ENCODE data around the gene CHRNA10. TPM values are rescaled to one million over a fixed set of nuclear protein-coding genes. Genes with fewer than 3 reads are reported as not detected.

CHRNA10 gene
- total RNA-seq, result 0.79 and 1.1 TPM in 2 replicates

GRCh38 chr11:3671334-3672254, at the start of gene CHRNA10:
Gene CHRNA10 (minus strand): TSS chr11:3671384. CDS start chr11:3671312, 72 bp downstream.

GRCh38 chr11:3644817-3645235, 26.4 kb downstream of the CHRNA10 start, which contains the start of gene ART1:
Gene ART1 (plus strand): TSS chr11:3645128. CDS start chr11:3659214, 14,086 bp downstream.

GRCh38 chr11:3641701-3642070, 29.5 kb downstream of the CHRNA10 start, which contains the start of gene ART5:
Gene ART5 (minus strand): TSS chr11:3641992. CDS start chr11:3641862, 130 bp downstream.

Other genes starting within 250 kb of the CHRNA10 start
- not detected in 2 replicates for gene ART5, start 29.4 kb downstream of the CHRNA10 start, total RNA-seq
- not detected in 2 replicates for gene ART1, start 26.3 kb downstream of the CHRNA10 start, total RNA-seq
- gene NUP98, start 126.2 kb upstream of the CHRNA10 start, total RNA-seq, result 104 and 110 TPM in 2 replicates
- gene PGAP2, start 137.2 kb upstream of the CHRNA10 start, total RNA-seq, result 12.9 and 18.2 TPM in 2 replicates
- 15.5 and 18.2 TPM in 2 replicates for gene RHOG, start 169.6 kb upstream of the CHRNA10 start, total RNA-seq
- gene STIM1, start 184.3 kb upstream of the CHRNA10 start, total RNA-seq, result 48.1 and 59.5 TPM in 2 replicates